ENCODE data around the gene EPHB2.

EPHB2 gene

DNA sequence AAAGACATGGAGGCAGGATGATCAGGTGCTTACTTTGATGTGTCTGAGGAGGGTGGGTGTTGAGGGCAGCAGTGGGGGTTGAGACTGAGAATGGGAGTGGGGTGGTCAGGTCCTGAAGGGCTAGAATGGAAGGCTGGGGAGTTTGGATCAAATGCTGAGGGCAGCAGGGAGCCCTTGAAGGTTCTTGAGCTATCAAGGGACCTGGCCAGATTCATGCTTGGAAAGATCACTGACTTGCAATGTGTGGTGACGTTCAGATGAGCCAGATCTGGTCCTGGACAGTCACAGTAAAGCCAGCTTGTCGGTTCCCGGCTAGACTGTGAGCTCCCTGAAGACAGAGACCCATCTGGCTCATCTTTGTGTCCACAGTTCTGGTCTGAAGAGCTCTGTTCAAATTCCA lies 3.8 kb downstream of the EPHB2 start:
- no peak overlapping the region for H3K4me3 Mint-ChIP-seq
- H3K9me3 Mint-ChIP-seq, result no peaks in the 10 kb centered on the region
- ATAC-seq (replicated peaks), result no peak

DNA sequence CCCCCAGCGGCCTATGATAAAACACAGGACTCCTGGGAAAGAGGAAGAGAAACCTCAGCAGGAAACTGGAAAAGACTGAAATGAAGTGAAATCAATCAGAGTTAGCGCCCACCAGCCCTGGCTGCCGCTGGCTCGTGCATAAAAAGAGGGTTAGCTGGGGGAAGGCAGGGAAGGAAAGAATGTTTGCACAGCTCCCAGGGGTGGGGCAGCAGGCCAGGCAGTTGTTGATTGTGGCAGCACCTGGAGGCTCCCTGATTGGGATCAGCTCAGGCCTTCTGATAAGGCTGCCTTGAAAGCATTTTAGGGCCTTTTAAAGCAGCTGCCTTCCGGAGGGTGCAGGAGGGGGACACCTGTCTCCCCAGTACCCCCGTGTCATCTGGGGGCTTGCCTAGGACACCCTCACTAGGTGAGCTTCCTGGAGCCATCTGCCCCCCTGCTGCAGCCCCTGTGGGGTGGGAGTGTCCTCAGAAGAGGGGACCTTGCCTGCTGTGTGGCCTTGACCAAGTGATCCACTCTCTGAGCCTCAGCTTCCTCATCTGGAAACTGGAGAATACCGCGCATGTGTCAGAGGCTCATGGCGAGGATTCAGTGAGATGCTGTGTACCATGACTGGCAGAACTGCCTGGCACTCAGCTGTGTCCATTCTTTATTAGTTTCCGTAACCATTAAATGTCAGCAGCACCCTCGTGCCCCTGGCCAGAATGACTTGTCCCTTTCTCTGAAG lies 6.6 kb downstream of the EPHB2 start:
- Mint-ChIP-seq H3K27ac (no peak overlapping the region), H3K9me3 (no peaks in the 10 kb centered on the region), H3K27me3 (peaks cover 42 to 49% of the 10 kb centered on the region in 2 donors), H3K36me3 (ENCODE audit: insufficient read depth) (peaks cover 4% of the 10 kb centered on the region), H3K4me3 (no peak overlapping the region), H3K4me1 (ENCODE audit: low read depth in 2 of 2) (peaks cover 0 to 1% of the 10 kb centered on the region in 2 donors)
- ATAC-seq (replicated peaks), result no peak
- no peak for DNase-seq

More for the DNA sequence above, 3.8 kb downstream of the EPHB2 start:
- Mint-ChIP-seq H3K36me3 (ENCODE audit: insufficient read depth) (no peaks in the 10 kb centered on the region), H3K27ac (no peak overlapping the region), H3K4me1 (ENCODE audit: low read depth in 2 of 2) (peaks cover 0 to 5% of the 10 kb centered on the region in 2 donors), H3K27me3 (peaks cover 44 to 61% of the 10 kb centered on the region in 2 donors)
- DNase-seq, result no peak

DNA sequence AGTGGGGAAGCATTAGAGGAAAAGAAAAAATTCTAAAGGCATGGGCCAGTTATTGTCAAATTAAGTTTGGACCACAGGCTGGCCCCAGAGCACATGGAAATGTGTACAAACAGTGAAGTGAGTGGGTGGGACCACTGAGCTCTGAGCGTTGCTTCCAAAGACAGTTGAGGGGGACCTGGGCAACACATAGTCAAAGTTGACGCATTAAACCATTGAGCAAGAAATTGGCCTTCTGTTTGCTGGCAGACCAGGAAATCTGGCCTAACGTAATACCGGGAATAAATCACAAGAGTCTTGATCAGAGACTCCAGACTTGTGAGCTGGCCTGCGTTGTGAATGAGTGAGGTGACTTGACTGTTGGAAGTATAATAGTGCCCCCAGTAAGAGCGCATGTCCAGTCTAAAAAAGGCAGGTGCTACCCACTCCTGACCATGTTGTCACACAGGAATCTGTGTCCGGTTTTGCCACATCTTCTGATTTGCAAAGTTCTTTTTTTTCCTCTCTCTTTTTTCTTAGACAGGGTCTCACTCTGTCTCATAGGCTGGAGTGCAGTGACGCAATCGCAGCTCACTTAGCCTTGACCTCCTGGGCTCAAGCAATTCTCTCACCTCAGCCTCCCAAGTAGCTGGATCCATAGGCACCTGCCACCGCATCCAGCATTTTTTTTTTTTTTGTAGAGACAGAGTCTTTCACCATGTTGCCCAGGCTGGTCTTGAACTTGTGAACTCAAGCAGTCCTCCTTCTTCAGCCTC lies 10.7 kb downstream of the EPHB2 start:
- ATAC-seq (replicated peaks) (no peak), DNase-seq (no peak)
- no peaks in the 10 kb centered on the region for H3K4me1 Mint-ChIP-seq (ENCODE audit: low read depth in 2 of 2)
- H3K36me3 Mint-ChIP-seq (ENCODE audit: insufficient read depth), result peaks cover 4% of the 10 kb centered on the region
- peaks cover 19 to 42% of the 10 kb centered on the region in 2 donors for H3K27me3 Mint-ChIP-seq
- H3K4me3 Mint-ChIP-seq, result no peak overlapping the region
- no peak overlapping the region for H3K27ac Mint-ChIP-seq
- no peaks in the 10 kb centered on the region for H3K9me3 Mint-ChIP-seq

DNA sequence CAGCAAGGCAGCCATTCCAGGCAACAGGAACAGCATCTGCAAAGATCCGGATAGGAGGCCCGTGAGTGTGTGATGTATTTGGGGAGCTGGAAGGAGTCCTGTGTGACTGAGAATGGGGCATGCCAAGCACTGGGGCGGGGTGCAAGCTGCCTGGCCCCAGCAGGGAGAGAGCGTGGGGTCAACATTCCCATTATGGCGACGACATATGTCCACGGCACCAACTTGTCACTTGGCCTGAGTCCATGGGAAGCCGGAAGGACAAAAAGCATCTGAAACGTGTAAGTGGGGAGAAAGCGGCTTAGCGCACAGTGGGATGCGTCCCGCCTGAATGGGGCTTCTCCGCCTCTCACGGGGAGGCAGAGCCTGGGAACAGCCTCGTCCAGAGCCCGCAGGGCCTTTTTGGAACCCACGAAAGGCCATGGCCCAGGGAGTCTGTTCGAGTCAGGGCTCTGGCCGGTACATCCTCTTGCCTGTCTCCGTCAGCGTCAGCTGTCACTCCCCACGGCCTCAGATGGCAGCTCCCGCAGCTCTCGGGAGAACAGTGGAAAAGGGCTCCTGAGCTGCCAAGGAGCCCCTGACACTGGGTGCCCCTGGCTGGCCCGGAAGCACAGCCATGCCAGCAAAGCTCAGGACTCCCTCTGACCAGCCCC lies 12.4 kb downstream of the EPHB2 start:
- H3K27me3 Mint-ChIP-seq, result peaks cover 14 to 43% of the 10 kb centered on the region in 2 donors
- DNase-seq (no peak), ATAC-seq (replicated peaks) (no peak)
- no peaks in the 10 kb centered on the region for H3K9me3 Mint-ChIP-seq
- H3K4me3 Mint-ChIP-seq, result no peak overlapping the region
- no peak overlapping the region for H3K27ac Mint-ChIP-seq
- H3K4me1 Mint-ChIP-seq (ENCODE audit: low read depth in 2 of 2), result no peaks in the 10 kb centered on the region
- H3K36me3 Mint-ChIP-seq (ENCODE audit: insufficient read depth), result peaks cover 4% of the 10 kb centered on the region

DNA sequence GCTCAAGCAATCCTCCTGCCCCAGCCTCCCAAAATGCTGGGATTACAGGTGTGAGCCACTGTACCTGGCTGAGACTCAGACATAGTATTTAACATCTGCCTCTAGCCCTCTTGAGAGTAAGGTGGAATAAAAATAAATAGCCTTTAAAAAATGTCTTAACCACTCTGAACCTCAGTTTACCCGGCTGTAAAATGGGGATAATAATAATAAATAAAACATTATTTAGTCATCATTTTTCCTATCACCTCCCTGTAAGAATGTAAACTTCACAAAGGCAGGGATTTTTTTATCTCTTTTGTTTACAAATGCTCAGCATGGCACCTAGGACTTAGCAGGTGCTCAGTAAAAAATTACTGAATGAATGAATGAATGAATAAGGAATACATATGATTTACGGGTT lies 17.2 kb downstream of the EPHB2 start:
- ATAC-seq (replicated peaks) (no peak), DNase-seq (no peak)
- Mint-ChIP-seq H3K4me1 (ENCODE audit: low read depth in 2 of 2) (no peaks in the 10 kb centered on the region), H3K9me3 (no peaks in the 10 kb centered on the region), H3K36me3 (ENCODE audit: insufficient read depth) (no peaks in the 10 kb centered on the region), H3K4me3 (no peak overlapping the region), H3K27me3 (peaks cover 7 to 52% of the 10 kb centered on the region in 2 donors), H3K27ac (no peak overlapping the region)

DNA sequence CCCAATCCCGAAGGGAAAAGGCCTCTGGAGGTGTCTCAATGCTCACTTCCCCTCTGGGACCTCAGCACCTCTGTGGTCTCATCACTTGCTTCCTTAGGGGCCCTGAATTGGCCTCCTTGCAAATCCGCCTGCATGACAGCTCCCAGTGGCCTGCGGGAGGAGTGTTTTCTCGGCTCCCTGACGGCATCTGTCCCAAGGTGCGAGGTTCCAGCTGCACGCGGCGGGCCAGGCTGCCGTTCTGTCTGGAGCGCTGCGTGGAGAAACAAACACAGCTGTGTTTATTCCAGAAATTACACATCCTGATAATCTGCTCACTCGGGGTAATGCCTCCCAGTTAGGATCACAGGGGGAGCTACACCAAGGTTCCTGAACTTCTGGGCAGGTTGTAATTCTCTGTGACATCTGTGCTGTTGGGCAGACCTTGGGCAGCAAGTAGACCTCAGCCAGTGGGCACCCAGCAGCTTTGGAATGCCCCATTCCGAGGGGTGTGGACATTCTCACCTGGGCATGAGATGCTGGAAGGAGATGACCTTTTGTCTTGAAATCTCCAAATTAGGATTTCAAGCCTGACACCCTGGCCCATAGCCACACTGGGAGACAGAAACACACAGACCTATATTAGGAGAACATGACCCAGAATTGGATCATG lies 18.2 kb downstream of the EPHB2 start:
- Mint-ChIP-seq H3K4me1 (ENCODE audit: low read depth in 2 of 2) (no peaks in the 10 kb centered on the region), H3K9me3 (no peaks in the 10 kb centered on the region)
- DNase-seq, result no peak

DNA sequence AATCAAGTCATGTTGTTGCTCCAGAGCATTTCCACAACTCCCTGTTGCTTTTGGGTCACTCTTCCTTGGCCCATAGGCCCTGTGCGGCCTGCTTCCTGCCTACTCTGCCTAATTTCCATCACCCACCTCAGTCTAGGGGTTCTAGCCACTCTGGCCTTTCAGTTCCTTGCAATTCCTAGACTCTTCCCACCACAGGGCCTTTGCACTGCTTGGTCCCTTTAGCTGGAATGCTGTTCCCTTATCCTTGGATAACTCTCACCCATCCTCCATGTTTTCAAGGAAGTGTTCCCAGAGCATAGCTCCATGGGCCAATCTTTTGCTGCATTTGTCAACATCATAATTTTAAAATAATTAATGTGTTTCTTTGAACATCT lies 18.7 kb downstream of the EPHB2 start:
- Mint-ChIP-seq H3K9me3 (no peaks in the 10 kb centered on the region), H3K27ac (no peak overlapping the region), H3K36me3 (ENCODE audit: insufficient read depth) (peaks cover 3% of the 10 kb centered on the region), H3K4me1 (ENCODE audit: low read depth in 2 of 2) (no peaks in the 10 kb centered on the region), H3K4me3 (no peak overlapping the region), H3K27me3 (peaks cover 7 to 44% of the 10 kb centered on the region in 2 donors)
- no peak for DNase-seq
- no peak for ATAC-seq (replicated peaks)

More for the DNA sequence above, 18.2 kb downstream of the EPHB2 start:
- Mint-ChIP-seq H3K27ac (no peak overlapping the region), H3K36me3 (ENCODE audit: insufficient read depth) (peaks cover 3% of the 10 kb centered on the region), H3K4me3 (no peak overlapping the region), H3K27me3 (peaks cover 7 to 48% of the 10 kb centered on the region in 2 donors)
- ATAC-seq (replicated peaks), result no peak

DNA sequence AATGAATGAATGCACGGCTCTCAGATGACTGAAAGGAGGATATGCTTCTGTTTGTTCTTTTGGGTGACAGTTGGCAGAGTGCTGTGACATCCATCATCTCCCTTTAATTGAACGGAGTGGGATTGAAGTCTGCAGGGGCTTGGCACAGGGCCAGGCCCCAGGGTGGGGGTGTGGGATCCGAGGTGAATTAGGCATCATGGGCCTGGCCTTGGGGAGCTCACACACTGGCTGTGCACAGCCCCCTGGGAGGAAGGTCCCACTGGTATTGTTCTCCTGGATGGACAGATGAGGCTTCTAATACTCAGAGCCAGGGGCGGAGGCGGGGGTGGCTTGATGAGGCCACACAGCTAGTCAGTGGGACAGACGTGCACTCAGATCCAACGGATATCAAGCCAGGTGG lies 19.3 kb downstream of the EPHB2 start:
- no peaks in the 10 kb centered on the region for H3K9me3 Mint-ChIP-seq
- H3K27ac Mint-ChIP-seq, result no peak overlapping the region
- ATAC-seq (replicated peaks) (no peak), DNase-seq (no peak)
- H3K4me1 Mint-ChIP-seq (ENCODE audit: low read depth in 2 of 2), result no peaks in the 10 kb centered on the region
- H3K27me3 Mint-ChIP-seq, result peaks cover 5 to 38% of the 10 kb centered on the region in 2 donors
- peaks cover 3% of the 10 kb centered on the region for H3K36me3 Mint-ChIP-seq (ENCODE audit: insufficient read depth)
- no peak overlapping the region for H3K4me3 Mint-ChIP-seq

DNA sequence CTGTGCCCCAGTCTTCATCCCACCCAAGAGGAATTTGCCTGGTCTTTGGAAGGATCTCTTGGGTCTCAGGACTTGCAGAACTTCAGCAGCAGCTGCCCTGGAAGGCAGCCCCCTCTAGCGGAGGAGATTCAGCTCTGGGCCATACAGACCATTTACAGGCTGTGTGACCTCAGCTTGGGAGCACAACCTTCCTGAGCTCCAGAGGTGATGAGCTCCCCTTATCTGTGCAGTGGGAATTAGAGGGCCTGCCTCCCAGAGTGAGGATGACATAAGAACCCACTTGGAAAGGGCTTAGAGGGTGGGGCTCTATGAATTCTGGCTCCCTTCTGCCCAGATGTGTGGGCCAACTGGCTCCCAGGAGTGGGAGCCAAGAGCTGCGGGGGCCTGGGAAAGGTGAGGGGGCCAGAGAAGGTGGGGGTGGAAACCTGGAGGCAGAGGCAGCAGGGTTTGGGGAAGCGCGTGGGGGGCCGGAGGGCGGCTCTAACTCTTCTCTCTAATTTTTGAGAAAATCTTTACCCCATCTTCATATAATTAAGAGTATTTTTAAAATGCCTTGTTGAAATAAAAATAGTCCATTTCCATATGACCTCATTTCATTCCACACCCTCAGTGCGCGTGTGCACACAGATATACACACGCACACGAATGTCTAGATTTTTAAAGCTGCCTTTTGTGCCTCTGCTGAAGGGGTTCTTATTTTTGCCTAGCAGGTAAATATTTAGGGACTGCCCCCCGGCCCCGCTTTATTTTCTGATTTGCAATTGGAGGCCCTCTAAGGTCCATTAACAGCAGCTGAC lies 21.5 kb downstream of the EPHB2 start:
- Mint-ChIP-seq H3K4me1 (ENCODE audit: low read depth in 2 of 2) (no peaks in the 10 kb centered on the region), H3K27ac (no peak overlapping the region), H3K9me3 (no peaks in the 10 kb centered on the region), H3K36me3 (ENCODE audit: insufficient read depth) (peaks cover 3% of the 10 kb centered on the region), H3K27me3 (peaks cover 0 to 16% of the 10 kb centered on the region in 2 donors), H3K4me3 (no peak overlapping the region)
- DNase-seq (no peak), ATAC-seq (replicated peaks) (no peak)

DNA sequence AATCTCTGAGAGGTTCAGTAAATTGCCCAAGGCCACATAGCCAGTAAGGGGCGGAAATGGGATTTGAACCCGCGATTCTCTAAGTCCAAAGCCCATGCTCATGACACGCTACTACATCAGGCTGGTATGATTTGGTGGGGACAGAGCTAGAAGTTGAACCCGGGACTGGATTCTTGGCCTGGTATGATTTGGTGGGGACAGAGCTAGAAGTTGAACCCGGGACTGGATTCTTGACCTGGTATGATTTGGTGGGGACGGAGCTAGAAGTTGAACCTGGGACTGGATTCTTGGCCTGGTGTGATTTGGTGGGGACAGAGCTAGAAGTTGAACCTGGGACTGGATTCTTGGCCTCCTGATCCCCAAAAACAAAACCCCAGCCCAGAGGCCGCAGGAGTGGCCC lies 23.0 kb downstream of the EPHB2 start:
- no peak overlapping the region for H3K27ac Mint-ChIP-seq
- ATAC-seq (replicated peaks) (no peak), DNase-seq (no peak)
- H3K4me3 Mint-ChIP-seq, result no peak overlapping the region
- no peaks in the 10 kb centered on the region for H3K4me1 Mint-ChIP-seq (ENCODE audit: low read depth in 2 of 2)
- H3K27me3 Mint-ChIP-seq, result peaks cover 0 to 15% of the 10 kb centered on the region in 2 donors
- peaks cover 3% of the 10 kb centered on the region for H3K36me3 Mint-ChIP-seq (ENCODE audit: insufficient read depth)
- H3K9me3 Mint-ChIP-seq, result no peaks in the 10 kb centered on the region

DNA sequence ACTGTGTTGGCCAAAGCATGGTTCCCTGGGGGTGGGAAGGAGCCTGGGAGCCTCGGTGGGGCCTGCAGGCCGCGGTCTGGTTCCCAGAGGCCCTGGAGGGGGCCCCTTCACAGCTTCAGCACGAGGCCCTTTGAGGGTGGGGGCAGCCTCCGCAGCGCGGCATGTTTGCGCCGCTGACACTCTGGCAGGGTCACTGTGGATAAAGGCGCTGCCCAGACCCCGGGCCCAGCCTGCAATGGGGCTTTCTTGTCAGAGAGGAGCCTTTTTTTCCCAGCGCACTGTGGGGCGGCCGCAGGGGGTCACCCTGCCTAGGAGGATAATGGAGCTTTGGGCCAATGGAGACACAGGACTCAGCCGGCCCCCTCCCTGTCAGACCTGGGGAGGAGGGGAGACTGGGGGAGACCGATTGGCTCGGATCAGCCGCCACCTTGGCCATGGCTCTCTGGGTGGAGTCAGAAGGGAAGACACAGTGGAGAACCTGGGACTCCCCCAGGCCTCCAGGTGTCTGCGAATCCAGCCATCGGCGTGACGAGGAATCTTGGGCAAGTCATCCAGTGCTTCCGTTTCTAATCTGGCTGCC lies 26.0 kb downstream of the EPHB2 start:
- Mint-ChIP-seq H3K27me3 (peaks cover 17 to 25% of the 10 kb centered on the region in 2 donors), H3K9me3 (no peaks in the 10 kb centered on the region), H3K27ac (no peak overlapping the region), H3K4me3 (no peak overlapping the region), H3K36me3 (ENCODE audit: insufficient read depth) (peaks cover 3% of the 10 kb centered on the region), H3K4me1 (ENCODE audit: low read depth in 2 of 2) (no peaks in the 10 kb centered on the region)
- no peak for ATAC-seq (replicated peaks)
- no peak for DNase-seq

DNA sequence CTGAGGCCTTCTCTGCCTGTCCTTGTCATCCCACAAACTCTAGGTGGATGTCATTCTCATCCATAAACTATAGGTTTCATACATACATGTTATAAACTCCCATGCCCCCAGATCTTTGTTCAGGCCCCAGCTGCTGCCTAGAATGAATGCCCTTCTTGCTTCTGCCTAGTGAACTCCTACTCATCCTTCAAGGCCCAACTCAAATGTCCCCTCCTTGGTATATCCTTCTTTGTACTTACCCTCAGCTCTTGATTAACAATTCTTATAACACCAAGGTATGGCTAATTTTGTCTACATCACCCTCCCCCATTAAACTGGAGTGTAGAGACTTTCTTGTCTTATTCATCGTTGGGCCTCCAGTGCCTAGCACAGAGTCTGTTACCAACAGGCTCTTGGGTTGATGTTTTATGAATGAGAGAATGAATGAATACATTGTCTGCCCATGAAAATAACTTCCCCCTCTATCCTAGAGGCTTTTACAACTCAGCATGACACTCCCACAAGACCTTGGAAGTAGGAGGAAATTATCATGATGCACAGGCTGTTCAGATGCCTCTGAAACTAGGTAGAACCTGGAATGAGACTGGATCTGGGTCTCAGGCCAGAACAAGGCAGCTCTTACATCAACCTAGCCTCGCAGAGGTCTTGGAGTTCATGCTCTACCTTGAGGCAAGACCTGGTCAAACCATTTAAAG lies 26.9 kb downstream of the EPHB2 start:
- Mint-ChIP-seq H3K4me3 (no peak overlapping the region), H3K4me1 (ENCODE audit: low read depth in 2 of 2) (no peaks in the 10 kb centered on the region), H3K27me3 (peaks cover 17 to 33% of the 10 kb centered on the region in 2 donors), H3K9me3 (no peaks in the 10 kb centered on the region), H3K36me3 (ENCODE audit: insufficient read depth) (peaks cover 3% of the 10 kb centered on the region), H3K27ac (no peak overlapping the region)
- ATAC-seq (replicated peaks) (no peak), DNase-seq (no peak)

Measured in effector memory CD8-positive, alpha-beta T cell (primary cell).